GM23338 (cell line): ENCODE results near the gene MARK3. TPM values are rescaled to one million over a fixed set of nuclear protein-coding genes. Genes with fewer than 3 reads are reported as not detected.

Source experiments
- ATAC-seq: fragments of 200-7000 bp; cut with Tn5 transposase; 3 replicates; pipeline ENCODE4 v1.9.1; 2020
- DNase-seq: peaks from one replicate; pipeline ENCODE4 v3.0.0-alpha.2; 2015; ENCODE audit warnings: low spot score
- H2AFZ ChIP-seq: fragments of 200-600 bp; sonication (generic); 2 replicates; pipeline ENCODE4 v1.8.0; 2016; ENCODE audit warnings: antibody characterized with exemption, mild to moderate bottlenecking, moderate library complexity
- H3F3A ChIP-seq: fragments of 200-600 bp; sonication (generic); replicated peaks from 2 replicates; pipeline ENCODE4 v1.8.0; 2017; ENCODE audit warnings: antibody characterized with exemption, mixed run types, low read depth
- H3K27ac ChIP-seq: fragments of 200-600 bp; sonication (generic); 2 replicates; pipeline ENCODE4 v1.6.1; 2016; ENCODE audit warnings: low read depth
- H3K27me3 ChIP-seq: fragments of 200-600 bp; sonication (generic); 2 replicates; pipeline ENCODE4 v1.8.0; 2016; ENCODE audit warnings: mild to moderate bottlenecking, mixed run types, moderate library complexity; ENCODE audit not compliant: insufficient read depth
- H3K36me3 ChIP-seq: fragments of 200-600 bp; sonication (generic); 2 replicates; pipeline ENCODE4 v1.8.0; 2016; ENCODE audit warnings: mild to moderate bottlenecking; ENCODE audit not compliant: insufficient read depth
- H3K4me1 ChIP-seq: fragments of 200-600 bp; sonication (generic); 2 replicates; pipeline ENCODE4 v1.8.0; 2016; ENCODE audit warnings: mild to moderate bottlenecking, moderate library complexity; ENCODE audit not compliant: insufficient read depth
- H3K4me2 ChIP-seq: fragments of 200-600 bp; sonication (generic); 2 replicates; pipeline ENCODE4 v1.7.1; 2017; ENCODE audit warnings: mixed run types
- H3K4me3 ChIP-seq: fragments of 200-600 bp; sonication (generic); 2 replicates; pipeline ENCODE4 v1.6.1; 2016; ENCODE audit warnings: mixed run types
- H3K79me2 ChIP-seq: fragments of 200-600 bp; sonication (generic); replicated peaks from 2 replicates; pipeline ENCODE4 v1.8.0; 2017; ENCODE audit warnings: mild to moderate bottlenecking; ENCODE audit not compliant: insufficient read depth
- H3K9me2 ChIP-seq: fragments of 200-600 bp; sonication (generic); 2 replicates; pipeline ENCODE4 v1.8.0; 2017; ENCODE audit not compliant: insufficient read depth
- H4K20me1 ChIP-seq: fragments of 200-600 bp; sonication (generic); replicated peaks from 2 replicates; pipeline ENCODE4 v1.8.0; 2017; ENCODE audit warnings: mild to moderate bottlenecking; ENCODE audit not compliant: insufficient read depth
- H3K27ac Mint-ChIP-seq: 2 replicates; pipeline ENCODE4 v1.8.0; 2020; ENCODE audit warnings: inconsistent platforms, mild to moderate bottlenecking, moderate library complexity, mixed read lengths
- H3K27me3 Mint-ChIP-seq: 3 replicates; pipeline ENCODE4 v1.8.0; 2022; ENCODE audit warnings: low read depth, mild to moderate bottlenecking, moderate library complexity, mixed read lengths, inconsistent platforms; ENCODE audit not compliant: insufficient read depth, poor library complexity
- H3K36me3 Mint-ChIP-seq: 3 replicates; pipeline ENCODE4 v1.8.0; 2021; ENCODE audit warnings: low read depth, mild to moderate bottlenecking, inconsistent platforms, moderate library complexity, mixed read lengths
- H3K4me1 Mint-ChIP-seq: 3 replicates; pipeline ENCODE4 v1.8.0; 2020; ENCODE audit warnings: mild to moderate bottlenecking, inconsistent platforms, mixed read lengths
- H3K4me3 Mint-ChIP-seq: 3 replicates; pipeline ENCODE4 v1.8.0; 2021; ENCODE audit warnings: moderate library complexity, mild to moderate bottlenecking, inconsistent platforms, mixed read lengths
- H3K9me3 Mint-ChIP-seq: 3 replicates; pipeline ENCODE4 v1.8.0; 2020; ENCODE audit warnings: moderate library complexity, mild to moderate bottlenecking, inconsistent platforms, mixed read lengths
- EZH2 ChIP-seq: fragments of 200-600 bp; sonication (generic); IDR thresholded peaks from one replicate; pipeline ENCODE4 v1.8.0; 2017; ENCODE audit warnings: antibody characterized with exemption, mild to moderate bottlenecking, low read depth; ENCODE audit not compliant: unreplicated experiment
- EZH2phosphoT487 ChIP-seq: fragments of 200-600 bp; sonication (generic); IDR thresholded peaks from one replicate; pipeline ENCODE4 v1.8.1; 2018; ENCODE audit warnings: antibody characterized with exemption; ENCODE audit not compliant: unreplicated experiment
- POLR2AphosphoS5 ChIP-seq: IDR thresholded peaks from 2 replicates; pipeline ENCODE4 v1.6.1; 2016; ENCODE audit warnings: antibody characterized with exemption, low read depth
- STAT1 ChIP-seq: IDR thresholded peaks from one replicate; pipeline ENCODE4 v1.6.1; 2016; ENCODE audit warnings: antibody characterized with exemption; ENCODE audit not compliant: unreplicated experiment
- ZNF114 ChIP-seq: fragments of 250-450 bp; sonication (Bioruptor Pico); IDR thresholded peaks from 2 replicates; pipeline ENCODE4 v1.5.0; 2020; ENCODE audit warnings: mild to moderate bottlenecking, moderate library complexity
- ZNF331 ChIP-seq: fragments of 250-450 bp; sonication (Bioruptor Pico); IDR thresholded peaks from 2 replicates; pipeline ENCODE4 v1.5.0; 2020; ENCODE audit warnings: low read depth, mild to moderate bottlenecking, moderate library complexity
- polyA plus RNA-seq: library from polyadenylated mRNA; unstranded; fragments of >200 nt; fragmentation: Nextera tagmentation; extraction: Ambion mirVana; gene quantifications from 2 replicates; pipeline ENCODE4 v1.2.1, GENCODE V29; 2016
- total RNA-seq: library from RNA; depleted of rRNA; stranded (reverse); fragments of >200 nt; shearing (Covaris generic); gene quantifications from 2 replicates; pipeline ENCODE4 v1.2.3, GENCODE V29; 2014
- TF ChIP-seq, protein P1 (sequence below): IDR thresholded peaks from 2 replicates; pipeline ENCODE4 v1.6.1; 2016; ENCODE audit warnings: antibody characterized with exemption
- TF ChIP-seq, protein P2 (sequence below): IDR thresholded peaks from one replicate; pipeline ENCODE4 v1.6.1; 2018; ENCODE audit warnings: antibody characterized with exemption; ENCODE audit not compliant: unreplicated experiment
- TF ChIP-seq, protein P3 (sequence below), 2 experiments: fragments of 200-600 bp in 1 of 2; sonication (generic) in 1 of 2; conservative IDR thresholded peaks; 2 replicates each; pipeline versions ENCODE4 v1.5.1 to v1.6.1; 2016 to 2017; ENCODE audit warnings: antibody characterized with exemption in 2 of 2, low read depth in 2 of 2, mild to moderate bottlenecking in 2 of 2, moderate library complexity in 1 of 2

MARK3 gene
- total and polyA plus RNA-seq, 2 experiments from 2014 or later = 45.9 to 69.7 TPM

DNA sequence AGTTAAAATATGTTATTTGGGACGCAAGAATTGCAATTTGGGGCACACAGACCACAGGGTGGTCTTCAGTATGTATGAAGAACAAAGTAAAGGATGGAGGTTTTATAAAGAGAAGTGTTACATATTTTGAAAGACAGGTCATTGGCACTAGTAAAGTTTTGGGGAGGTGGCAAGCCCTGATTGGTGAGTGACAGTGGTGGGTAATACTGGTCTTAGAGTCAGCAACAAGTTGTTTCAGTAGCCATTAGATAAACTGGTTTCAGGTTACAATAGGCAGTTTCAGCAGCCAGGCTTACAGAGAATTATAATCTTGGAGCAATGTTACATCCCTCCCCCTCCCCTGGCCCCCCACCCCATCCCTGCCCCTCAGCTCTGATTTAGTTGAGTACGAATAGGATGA lies 17.5 kb downstream of the MARK3 start:
- Histone ChIP-seq H3K9me2 (no peaks in the 10 kb centered on the region), H3K27ac (peak overlapping the region; percentile 84)
- ATAC-seq = peak; percentile 73

DNA sequence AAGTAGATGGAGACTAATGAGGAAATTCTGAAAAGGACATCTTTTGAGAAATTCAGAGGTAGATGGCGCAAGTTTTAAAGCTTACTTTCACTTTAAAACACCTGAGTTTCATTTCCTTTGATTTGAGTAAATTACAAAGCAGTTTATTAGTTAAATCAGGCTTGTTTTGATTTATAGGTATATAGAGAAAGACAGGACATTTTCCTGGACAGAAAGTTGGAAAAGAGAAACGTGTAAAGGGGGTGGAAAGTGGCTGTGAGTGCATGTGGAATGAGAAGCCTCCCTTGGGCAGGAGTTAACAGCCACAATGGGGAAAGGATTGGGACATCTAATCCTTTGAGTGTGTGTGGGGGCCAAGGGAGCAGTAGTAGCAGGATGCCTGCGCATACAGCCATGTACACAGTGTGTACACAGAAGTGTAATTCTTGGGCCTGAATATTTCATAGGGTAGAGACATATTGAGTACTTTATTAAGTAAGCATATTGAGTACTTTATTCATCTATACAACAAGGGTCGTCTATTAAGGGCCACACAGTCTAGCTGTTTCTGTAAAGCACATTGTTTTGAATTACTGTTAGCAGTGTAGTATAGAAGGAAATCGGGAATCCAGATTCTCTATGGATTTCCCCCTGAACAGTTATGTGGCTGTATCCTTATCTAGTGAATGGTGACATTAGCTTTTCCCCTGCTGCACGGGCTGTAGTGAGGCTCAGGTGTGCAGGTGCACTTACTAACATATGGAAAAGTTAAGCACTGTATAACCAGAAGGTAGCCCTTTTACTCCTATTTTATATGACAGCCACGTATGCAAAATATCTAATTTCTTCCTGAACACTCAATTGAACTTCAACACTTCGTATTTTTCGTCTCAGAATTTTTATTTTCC lies 19.1 kb downstream of the MARK3 start:
- H3K9me2 ChIP-seq = no peaks in the 10 kb centered on the region
- H3K4me2 ChIP-seq = no peak overlapping the region
- no peak for ATAC-seq
- H4K20me1 ChIP-seq = peaks cover 18% of the 10 kb centered on the region
- no peak overlapping the region for H3K4me3 ChIP-seq
- no peak overlapping the region for H3K27ac ChIP-seq
- Mint-ChIP-seq H3K4me1 (peaks cover 43% of the 10 kb centered on the region), H3K4me3 (no peak overlapping the region), H3K36me3 (peaks cover 25% of the 10 kb centered on the region), H3K27ac (peak overlapping the region; percentile 12; the same call in 1 of the 2 replicates), H3K27me3 (peaks cover 3% of the 10 kb centered on the region), H3K9me3 (no peaks in the 10 kb centered on the region)
- no peak for DNase-seq
- peaks cover 32% of the 10 kb centered on the region for H3K4me1 ChIP-seq
- no peaks in the 10 kb centered on the region for H3K27me3 ChIP-seq
- H2AFZ ChIP-seq = no peak overlapping the region
- no peaks in the 10 kb centered on the region; the same call in 1 of the 2 replicates for H3F3A ChIP-seq
- no peaks in the 10 kb centered on the region for H3K36me3 ChIP-seq
- H3K79me2 ChIP-seq = peaks cover 87% of the 10 kb centered on the region
- TF ChIP-seq, protein P1, sequence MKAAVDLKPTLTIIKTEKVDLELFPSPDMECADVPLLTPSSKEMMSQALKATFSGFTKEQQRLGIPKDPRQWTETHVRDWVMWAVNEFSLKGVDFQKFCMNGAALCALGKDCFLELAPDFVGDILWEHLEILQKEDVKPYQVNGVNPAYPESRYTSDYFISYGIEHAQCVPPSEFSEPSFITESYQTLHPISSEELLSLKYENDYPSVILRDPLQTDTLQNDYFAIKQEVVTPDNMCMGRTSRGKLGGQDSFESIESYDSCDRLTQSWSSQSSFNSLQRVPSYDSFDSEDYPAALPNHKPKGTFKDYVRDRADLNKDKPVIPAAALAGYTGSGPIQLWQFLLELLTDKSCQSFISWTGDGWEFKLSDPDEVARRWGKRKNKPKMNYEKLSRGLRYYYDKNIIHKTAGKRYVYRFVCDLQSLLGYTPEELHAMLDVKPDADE = no peak
- TF ChIP-seq ZNF114 (CRISPR knock-in tag) (no peak), STAT1 (no peak), EZH2phosphoT487 (no peak), EZH2 (no peak), ZNF331 (no peak)
- TF ChIP-seq, protein P2, sequence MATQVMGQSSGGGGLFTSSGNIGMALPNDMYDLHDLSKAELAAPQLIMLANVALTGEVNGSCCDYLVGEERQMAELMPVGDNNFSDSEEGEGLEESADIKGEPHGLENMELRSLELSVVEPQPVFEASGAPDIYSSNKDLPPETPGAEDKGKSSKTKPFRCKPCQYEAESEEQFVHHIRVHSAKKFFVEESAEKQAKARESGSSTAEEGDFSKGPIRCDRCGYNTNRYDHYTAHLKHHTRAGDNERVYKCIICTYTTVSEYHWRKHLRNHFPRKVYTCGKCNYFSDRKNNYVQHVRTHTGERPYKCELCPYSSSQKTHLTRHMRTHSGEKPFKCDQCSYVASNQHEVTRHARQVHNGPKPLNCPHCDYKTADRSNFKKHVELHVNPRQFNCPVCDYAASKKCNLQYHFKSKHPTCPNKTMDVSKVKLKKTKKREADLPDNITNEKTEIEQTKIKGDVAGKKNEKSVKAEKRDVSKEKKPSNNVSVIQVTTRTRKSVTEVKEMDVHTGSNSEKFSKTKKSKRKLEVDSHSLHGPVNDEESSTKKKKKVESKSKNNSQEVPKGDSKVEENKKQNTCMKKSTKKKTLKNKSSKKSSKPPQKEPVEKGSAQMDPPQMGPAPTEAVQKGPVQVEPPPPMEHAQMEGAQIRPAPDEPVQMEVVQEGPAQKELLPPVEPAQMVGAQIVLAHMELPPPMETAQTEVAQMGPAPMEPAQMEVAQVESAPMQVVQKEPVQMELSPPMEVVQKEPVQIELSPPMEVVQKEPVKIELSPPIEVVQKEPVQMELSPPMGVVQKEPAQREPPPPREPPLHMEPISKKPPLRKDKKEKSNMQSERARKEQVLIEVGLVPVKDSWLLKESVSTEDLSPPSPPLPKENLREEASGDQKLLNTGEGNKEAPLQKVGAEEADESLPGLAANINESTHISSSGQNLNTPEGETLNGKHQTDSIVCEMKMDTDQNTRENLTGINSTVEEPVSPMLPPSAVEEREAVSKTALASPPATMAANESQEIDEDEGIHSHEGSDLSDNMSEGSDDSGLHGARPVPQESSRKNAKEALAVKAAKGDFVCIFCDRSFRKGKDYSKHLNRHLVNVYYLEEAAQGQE = no peak
- TF ChIP-seq, protein P3, sequence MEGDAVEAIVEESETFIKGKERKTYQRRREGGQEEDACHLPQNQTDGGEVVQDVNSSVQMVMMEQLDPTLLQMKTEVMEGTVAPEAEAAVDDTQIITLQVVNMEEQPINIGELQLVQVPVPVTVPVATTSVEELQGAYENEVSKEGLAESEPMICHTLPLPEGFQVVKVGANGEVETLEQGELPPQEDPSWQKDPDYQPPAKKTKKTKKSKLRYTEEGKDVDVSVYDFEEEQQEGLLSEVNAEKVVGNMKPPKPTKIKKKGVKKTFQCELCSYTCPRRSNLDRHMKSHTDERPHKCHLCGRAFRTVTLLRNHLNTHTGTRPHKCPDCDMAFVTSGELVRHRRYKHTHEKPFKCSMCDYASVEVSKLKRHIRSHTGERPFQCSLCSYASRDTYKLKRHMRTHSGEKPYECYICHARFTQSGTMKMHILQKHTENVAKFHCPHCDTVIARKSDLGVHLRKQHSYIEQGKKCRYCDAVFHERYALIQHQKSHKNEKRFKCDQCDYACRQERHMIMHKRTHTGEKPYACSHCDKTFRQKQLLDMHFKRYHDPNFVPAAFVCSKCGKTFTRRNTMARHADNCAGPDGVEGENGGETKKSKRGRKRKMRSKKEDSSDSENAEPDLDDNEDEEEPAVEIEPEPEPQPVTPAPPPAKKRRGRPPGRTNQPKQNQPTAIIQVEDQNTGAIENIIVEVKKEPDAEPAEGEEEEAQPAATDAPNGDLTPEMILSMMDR (conservative IDR thresholded peaks at IDR 0.05; ENCODE audit: low read depth in 2 of 2) = no peak

More for the DNA sequence above, 17.5 kb downstream of the MARK3 start:
- peaks cover 88% of the 10 kb centered on the region for H3K79me2 ChIP-seq
- Mint-ChIP-seq H3K4me1 (peaks cover 48% of the 10 kb centered on the region), H3K36me3 (peaks cover 19% of the 10 kb centered on the region), H3K27me3 (peaks cover 3% of the 10 kb centered on the region), H3K9me3 (no peaks in the 10 kb centered on the region), H3K4me3 (peak overlapping the region; percentile 7; the same call in 1 of the 3 replicates), H3K27ac (peak overlapping the region; percentile 15; the same call in 1 of the 2 replicates)
- H3K27me3 ChIP-seq = no peaks in the 10 kb centered on the region
- TF ChIP-seq ZNF114 (CRISPR knock-in tag) (no peak), EZH2phosphoT487 (no peak), POLR2AphosphoS5 (no peak)
- peaks cover 18% of the 10 kb centered on the region for H4K20me1 ChIP-seq
- peak overlapping the region; percentile 16; the same call in 1 of the 2 replicates for H3K4me2 ChIP-seq
- H3K4me1 ChIP-seq = peaks cover 32% of the 10 kb centered on the region
- no peak overlapping the region for H2AFZ ChIP-seq
- no peaks in the 10 kb centered on the region; the same call in 1 of the 2 replicates for H3F3A ChIP-seq
- H3K36me3 ChIP-seq = no peaks in the 10 kb centered on the region
- no peak overlapping the region for H3K4me3 ChIP-seq
- peak; percentile 59 for DNase-seq
